OCI-M2 (cell line): ENCODE results near the gene POLR3A.
"Not testable (repeated sequence)": the region's sequence is repeated elsewhere in the genome, so short reads cannot be mapped to it uniquely, and the experiment has no call there.

ENCODE experiments used
- DNase-seq: peaks from one replicate; lab custom pipeline; 2025; ENCODE audit not compliant: unreplicated experiment; lab: John Stamatoyannopoulos, UW

POLR3A gene

DNA sequence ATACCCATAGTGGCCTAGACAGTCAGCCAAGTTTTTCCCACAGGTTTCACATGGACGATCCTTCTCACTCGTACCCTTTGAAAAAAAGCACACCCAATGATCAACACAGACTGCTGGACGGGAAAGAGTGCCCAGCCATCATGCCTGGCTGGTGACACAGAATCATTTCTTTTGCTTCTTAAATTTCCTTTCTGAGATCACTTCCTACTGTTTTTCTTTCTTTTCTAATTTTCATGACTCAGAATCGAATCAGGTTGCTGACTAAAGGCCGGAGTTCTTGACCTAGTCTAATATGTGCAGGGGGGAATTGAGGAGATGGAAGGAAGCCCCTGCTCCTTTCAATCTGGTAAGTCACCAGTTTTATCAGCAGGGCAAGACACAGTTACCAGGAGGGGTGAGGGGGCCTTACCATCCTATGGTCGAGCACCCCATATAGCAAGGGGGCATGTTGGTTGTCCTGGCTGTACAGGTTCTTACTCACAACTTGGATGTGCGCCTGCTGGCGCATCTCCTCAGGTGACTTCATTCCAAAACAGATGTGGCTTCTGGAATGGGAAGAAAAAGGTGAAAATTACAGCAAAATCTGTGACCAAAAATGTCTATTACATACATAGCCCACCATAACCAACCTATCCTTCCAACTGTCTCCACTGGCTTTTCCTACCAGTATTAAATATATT, 3.5 kb downstream of the POLR3A start:
- DNase-seq: no peak

DNA sequence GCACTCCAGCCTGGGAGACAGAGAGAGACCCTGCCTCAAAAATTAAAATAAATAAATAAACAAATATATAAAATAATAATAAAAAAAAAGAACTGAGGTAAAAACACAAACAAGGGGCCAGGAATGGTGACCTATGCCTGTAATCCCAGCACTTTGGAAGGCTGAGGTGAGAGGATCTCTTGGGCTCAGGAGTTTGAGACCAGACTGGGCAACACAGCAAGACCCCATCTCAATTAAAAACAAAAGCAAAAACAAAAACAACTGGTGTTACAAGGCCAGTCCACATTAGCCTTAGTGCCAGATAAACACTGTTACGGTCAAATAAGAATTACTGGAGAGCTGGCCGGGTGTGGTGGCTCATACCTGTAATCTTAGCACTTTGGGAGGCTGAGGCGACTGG, 5.6 kb downstream of the POLR3A start:
- DNase-seq: no peak

DNA sequence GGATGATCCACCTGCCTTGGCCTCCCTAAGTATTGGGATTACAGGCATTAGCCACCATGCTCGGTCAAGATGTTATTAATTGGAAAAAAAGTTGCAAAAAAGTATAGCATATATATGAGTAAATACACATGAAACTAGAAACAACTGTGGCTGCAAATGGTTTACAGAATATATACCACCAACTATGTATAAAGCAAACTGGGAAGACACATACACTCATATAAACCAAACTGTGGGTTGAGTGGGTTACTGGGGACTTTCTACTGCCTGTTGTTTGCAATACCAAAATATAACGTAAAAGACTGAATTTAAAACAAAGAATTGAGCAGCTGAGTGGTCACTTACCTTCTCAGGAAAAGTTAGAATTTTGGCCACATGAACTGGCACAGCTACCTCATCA, 8.1 kb downstream of the POLR3A start:
- no peak for DNase-seq

DNA sequence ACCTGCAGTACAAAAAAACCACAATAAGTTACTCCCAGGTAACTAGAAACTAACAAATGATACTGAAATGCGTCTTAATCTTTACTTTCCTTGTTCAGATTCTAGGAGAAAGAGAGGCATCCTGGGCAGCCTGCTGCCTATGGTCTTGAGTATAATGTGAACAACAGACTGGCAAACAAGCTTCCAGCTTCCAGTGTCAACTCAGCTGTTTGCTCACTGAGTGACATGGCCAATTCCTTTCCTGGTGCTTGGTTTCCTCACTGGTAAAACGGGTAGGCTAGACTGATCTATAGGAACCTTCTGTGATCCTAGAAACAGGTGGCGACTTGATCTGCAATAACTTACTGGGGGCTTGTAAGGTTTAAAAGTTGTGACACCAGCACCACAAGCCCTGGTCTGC, 10.1 kb downstream of the POLR3A start:
- DNase-seq: no peak

DNA sequence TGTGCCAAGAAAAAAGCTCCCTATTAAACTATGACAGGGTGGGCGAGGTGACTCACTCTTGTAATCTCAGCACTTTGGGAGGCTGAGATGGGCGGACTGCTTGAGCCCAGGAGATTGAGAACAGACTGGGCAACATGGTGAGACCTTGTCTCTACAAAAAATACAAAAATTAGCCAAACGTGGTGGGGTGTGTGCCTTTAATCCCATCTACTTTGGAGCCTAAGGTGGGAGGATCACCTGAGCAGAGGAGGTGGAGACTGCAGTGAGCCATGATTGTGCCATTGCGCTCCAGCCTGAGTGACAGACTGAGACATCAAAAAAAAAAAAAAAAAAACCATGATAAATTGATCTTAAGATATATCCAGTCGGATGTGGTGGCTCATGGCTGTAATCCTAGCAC, 11.5 kb downstream of the POLR3A start:
- no peak for DNase-seq

DNA sequence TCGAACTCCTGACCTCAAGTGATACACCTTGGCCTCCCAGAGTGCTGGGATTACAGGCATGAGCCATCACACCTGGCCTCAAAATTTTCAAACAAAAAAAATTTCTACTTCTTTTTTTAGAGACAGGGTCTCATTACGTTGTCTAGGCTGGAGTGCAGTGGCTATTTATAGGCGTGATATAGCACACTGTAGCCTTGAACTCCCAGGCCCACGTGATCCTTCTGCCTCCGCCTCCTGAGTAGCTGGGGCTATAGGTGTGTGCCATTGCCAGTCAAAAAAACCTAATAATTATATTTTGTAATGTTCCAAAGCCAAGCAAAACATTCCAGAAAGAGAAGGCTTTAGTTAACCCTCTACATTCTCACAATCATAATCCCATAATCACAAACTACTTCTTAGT, 13.8 kb downstream of the POLR3A start:
- no peak for DNase-seq

DNA sequence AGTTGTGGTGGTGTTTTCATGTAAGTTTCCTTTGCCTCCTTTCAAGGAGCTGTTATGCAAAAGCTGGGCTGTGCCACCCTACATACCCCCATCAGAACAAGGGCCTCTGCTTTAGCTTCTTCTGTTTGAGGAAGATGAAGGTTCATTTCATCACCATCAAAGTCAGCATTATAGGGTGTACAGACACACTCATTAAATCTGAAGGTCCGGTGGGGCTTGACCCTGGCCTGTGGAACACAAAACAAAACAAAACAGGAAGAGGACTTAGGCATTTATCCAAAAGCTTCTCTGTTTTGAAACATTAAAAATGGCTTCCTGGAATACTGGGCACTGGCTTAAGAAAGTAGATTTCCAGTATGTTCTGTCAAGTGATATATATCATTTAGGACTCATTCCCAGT, 15.8 kb downstream of the POLR3A start:
- DNase-seq: no peak

DNA sequence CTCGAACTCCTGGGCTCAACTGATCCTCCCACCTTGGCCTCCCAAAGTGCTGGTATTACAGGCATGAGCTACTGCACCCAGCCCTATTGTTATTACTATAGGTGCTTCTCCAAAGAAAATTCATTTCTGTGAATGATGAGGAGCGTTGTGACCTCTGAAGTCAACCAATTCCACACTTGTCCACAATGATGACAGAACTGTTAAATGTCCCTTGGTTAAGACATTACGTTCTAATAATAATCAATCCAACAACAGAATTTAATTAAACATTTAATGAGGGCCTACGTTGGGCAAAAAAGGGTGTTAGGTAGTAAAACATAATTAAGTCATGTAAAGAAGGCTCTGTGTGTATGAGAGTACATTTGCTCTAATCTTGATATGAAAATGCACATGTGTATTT, 18.2 kb downstream of the POLR3A start:
- no peak for DNase-seq

DNA sequence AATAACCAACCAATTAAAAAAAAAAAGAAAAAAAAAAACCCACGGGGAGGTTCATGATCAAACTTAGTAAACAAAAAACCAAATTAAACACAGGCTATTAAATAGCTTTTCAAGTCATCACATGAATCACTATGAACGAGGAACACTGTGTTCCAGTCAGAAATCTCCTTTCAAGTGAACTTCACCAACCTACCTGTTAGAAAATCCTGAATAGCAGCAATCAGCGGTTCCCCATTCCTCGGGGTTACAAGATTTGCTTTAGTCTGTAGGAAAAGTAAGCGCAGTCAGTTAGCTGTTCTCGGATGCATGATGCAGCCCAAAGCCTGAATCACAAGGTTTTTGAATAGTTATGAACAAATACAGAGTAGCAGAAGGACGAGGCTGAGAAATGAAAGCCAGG, 19.0 kb downstream of the POLR3A start:
- DNase-seq: no peak

DNA sequence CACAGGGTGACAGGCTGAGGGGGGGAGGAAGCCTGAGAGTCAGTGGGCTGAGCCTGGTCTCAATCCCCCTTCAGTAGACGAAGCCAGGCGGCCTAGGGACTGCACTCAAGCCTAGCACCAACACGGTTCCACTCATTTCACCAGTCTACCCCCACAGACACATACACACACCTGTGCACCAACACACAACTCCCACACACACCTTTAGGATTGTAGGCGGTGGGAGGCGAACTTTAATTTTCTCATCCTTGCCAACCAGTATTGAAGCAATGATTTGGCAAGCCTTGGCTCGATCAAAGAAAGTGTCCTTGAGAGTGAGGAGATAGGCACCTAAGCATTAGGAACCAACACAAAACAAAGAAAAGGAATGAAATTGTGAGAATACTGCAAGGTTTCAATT, 19.7 kb downstream of the POLR3A start:
- DNase-seq: no peak

DNA sequence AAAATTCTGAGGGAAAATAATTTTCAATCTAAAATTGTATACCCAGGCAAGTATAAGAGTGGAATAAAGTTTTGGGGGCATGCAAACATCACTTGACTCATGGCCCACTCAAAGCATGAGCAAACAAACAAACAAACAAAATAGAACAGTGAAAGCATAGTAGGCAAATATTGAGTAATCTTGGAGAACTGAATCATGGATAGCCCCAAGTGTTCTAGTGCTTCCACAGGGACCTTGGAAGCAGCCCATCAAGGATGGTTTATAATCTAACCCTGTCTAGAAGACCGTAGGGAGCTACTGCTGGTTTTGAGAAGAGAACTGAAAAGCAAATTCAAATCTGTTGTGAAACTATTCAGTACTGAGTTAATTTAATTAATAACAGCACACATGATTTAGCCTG, 22.1 kb downstream of the POLR3A start:
- no peak for DNase-seq

DNA sequence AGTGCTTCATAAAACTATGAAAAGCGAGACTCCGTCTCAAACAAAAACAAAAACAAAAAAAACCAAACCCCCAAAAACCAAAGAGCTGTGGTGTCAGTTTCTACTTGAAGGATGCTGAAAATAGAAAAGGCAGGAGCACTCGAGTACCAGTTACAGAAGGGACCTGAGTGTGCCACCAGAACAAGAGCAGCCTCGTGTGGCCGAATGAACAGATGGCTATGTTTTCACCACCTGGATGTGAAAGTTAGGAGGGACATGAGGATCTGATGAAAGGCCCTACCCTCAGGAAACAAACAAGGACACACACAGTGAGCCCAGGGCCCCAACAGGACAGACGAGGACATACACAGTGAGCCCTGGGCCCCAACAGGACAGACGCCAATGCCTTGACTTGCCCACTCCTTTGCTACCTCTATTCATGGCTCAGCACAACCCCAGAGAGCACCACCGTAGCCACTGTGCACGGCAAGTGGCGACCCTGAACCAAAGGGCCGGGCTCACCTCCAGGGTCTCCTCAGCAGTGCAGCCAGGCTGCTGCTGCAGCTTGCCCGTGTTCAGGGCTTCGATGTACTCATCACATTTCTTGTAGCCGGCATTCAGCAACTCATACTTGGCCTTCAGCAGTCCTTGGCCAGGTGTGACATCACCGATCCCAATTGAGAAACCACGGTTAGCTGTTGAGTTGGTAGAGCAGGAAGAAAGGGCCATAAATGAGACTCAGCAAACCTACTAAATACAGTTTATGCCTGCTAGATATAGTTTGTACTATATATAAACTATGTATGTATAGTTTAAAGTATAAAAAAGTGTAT, 24.9 kb downstream of the POLR3A start:
- no peak for DNase-seq

DNA sequence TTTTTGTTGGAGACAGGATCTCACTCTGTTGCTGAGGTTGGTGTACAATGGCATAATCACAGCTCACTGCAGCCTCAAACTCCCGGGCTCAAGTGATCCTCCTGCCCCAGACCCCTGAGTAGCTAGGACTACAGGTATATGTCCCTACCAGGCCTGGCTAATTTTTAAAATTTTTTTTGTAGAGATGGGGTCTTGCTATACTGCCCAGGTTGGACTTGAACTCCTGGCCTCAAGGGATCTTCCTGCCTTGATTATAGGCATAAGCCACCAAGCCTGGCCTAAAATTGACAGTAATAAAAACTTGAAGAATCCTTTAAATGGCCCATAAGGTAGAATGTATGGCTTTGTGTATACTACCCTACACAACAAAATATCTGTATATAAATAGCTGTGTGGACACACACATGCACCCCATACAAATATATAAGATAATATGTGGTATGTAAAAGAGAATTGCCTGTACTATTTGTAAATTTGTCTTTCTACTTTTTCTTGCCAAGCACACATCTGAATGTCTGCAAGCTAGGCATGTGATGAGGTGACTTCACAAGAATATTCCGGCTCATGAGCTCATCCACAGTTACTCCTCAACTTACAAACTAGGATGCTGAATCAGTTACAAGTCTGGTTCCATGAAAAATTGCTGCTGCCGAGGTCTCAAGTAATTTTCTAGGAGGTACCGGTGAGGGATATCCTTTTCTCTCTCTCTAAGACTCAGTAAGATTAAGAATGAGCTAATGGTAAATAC, 26.6 kb downstream of the POLR3A start:
- no peak for DNase-seq

DNA sequence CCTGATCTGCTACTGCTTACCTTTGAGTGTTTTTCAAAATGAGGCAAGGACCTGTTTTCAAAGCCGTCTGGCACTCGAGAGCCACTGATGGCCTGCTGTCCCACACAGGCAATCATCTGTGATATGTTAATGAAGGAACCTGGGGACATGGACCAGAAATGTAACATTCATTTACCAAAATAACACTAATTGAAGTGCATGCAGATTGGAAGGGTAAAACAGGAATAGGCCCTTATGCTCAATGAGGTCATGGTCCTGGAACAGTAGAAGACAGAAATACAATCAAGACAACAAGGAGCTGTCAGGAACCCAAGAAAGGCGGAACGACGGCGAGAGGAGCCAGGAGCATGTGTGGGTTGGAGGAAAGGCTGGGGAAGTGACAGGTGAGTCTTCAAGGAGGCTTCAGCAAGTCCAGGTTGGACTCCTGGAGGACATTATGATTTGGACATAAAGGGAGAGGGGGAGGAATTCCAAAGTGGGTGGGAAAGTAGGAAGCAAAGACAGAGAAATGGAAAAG, 28.3 kb downstream of the POLR3A start:
- no peak for DNase-seq

DNA sequence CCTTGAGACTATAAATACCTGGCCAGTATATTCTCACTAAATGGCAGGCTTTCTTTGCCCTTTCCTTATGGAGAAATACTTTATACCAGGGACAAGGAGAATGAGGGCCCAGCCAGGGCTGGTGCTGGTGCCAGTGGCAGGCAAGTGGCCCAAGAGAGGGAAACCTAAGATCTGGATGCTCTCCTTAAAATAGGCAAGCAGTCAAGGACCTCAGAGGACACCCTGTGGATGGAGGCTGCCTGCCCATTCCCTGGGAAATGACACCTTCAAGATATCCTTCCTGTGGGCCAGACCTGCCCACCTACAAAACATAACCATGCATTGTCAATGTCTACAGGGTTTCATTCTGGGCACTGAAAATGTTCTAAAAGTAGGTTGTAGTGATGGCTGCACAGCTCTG, 29.1 kb downstream of the POLR3A start:
- no peak for DNase-seq

DNA sequence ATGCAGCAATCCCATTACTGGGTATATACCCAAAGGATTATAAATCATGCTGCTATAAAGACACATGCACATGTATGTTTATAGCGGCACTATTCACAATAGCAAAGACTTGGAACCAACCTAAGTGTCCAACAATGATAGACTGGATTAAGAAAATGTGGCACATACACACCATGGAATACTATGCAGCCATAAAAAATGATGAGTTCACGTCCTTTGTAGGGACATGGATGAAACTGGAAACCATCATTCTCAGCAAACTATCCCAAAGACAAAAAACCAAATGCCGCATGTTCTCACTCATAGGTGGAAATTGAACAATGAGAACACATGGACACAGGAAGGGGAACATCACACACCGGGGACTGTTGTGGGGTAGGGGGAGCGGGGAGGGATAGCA, 30.5 kb downstream of the POLR3A start:
- DNase-seq: not testable (repeated sequence)

DNA sequence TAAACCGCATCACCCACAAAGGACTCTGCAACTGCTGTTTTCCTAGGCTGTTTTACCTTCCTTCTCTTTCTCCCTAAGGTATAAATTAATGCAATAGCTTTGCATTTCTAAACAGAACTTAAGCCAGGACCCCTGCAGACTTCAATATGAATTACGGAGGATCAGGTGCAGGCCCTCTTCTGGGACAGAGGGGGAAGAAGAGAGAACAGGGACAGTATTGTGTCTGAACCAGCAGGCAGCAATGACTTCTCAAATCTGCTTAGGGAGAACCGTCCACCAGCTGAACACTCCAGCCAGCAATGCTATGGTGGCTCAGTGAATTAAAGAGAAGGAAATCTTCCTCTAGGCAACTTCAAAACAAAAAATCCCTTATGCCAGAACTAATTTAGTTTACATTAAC, 35.7 kb downstream of the POLR3A start:
- no peak for DNase-seq

DNA sequence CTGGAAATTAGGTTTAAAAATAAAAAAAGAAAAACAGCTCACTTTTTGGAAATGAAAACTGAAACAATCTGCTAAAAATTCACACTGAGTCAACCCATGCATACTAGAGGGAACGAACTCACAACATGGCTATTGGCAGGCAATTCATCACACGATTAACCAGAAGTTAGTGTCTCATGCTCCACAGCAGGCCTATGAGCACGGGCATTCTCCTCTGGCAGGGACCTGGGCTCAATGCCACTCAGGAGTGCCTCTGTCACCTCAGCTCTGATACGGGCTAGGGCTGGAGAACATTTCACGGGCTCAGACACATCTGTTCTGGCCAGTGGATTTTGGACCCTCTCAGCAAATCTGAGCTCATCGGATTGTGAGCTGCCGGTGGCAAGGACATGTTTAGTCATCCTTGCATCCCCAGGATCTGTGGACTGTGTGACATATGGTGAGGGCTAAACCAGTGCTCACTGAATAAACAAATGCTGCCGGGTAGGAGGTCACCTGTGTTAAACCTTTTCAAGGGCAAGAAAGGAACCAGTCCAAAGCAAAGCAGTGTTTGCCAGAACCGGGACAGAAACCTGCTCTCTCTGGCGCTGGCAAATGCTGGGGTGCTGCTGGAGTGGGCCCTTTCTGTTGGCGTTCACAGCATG, 40.1 kb downstream of the POLR3A start:
- DNase-seq: no peak

DNA sequence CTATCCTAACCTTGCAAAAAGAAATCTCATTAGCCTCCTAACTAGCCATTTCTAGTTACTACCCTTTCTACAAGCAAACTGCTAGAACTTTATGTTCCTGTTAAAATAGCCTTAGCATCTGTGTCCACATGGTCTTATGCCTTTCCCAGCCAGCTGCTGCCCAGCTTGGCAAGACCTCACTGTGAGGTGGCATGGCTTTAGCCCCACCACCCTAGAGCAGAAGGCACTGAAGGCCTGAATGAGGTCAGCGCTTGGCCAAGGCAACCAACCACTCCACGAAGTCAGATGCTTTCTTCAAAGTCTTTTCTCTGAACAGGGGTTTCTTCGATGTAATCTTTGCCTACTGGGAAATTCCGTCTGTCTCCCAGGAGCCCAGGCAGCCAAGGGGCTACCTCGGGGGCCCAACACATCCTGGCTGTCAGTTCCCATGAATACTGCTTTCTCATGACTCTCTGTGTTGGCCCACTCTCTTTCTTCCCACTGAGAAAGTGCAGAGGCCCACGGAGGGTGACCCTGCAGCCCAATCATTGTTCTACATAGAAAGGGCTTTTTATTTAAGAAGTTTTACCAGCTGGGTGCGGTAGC, 41.6 kb downstream of the POLR3A start:
- no peak for DNase-seq

DNA sequence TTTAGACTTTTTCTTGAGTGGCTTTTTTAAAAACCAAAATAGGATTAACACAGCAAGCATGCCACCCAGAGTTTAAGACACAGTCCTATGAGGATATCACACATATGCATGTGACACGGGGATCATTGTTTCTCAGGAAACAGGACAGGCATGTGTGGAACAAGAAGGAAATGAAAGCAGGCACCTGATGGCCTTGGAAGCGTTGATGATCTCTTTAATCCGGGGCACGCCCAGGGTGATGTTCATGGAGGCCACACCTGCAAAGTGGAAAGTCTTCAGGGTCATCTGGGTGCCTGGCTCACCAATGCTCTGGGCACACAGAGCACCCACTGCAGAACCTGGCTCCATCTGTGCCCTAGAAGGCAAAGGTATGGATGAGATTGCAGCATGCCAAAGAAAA, 44.3 kb downstream of the POLR3A start:
- no peak for DNase-seq
